ENCODE data around the gene TNFRSF1B.

TNFRSF1B gene

DNA sequence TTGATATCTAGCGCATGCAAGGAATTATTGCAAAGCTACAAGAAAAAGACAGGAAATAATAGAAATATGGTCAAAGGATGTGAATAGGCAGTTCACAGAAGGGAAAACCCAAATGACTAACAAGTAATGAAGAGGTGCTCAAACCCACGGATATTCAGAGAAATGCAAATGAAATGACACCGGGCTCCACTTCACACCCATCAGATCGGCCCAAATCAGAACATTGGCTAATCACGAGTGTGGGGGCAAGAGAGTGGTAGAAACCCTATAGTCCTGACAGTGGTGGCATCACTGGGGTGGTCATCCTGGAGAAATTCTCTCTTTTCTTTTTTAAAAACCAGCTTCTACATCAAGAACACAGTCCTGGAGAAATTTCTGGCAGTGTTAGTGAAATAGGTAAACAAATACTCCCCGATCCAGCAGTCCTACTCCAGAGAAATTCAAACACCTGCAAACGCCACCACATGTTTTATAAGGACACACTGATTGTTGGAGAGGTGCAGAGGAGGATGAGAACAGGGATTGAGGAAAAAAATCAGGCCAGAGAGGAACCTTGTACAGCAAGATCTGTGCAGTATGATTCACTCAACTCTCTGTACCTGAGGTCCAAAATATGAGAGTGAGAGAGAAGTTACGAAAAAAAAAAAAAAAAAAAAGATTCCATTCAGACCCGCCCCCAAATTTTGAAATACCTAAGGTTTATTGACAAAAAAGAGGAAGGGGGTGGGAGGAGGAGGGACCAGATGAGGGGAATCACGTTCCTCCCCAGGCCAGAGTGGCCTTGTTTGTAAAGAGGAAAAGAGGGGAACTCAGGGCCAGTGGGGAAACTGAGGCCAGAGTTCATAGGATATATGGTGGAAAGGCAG lies 9.2 kb upstream of the TNFRSF1B start:
- DNase-seq (ENCODE audit: low spot score): no peak
- no peak for TF ChIP-seq CTCF (conservative IDR thresholded peaks at IDR 0.05; ENCODE audit: low read depth)
- H3K27ac ChIP-seq: no peak overlapping the region
- POLR2A ChIA-PET (ENCODE audit: low non-redundant PET): interaction anchor here (0.6 kb wide), 1 partner anchor 304 kb away, joined by 4 read pairs; no protein-coding TSS in a partner anchor
- CTCF ChIA-PET: interaction anchor here (0.6 kb wide), 2 partner anchors 10 to 16 kb away, joined by 3 to 4 read pairs; no protein-coding TSS in a partner anchor

- ChIA-PET POLR2A (ENCODE audit: low non-redundant PET) (interaction anchor here (0.6 kb wide), 1 partner anchor 305 kb away, joined by 4 read pairs; no protein-coding TSS in a partner anchor), CTCF (no interaction called here)
- no peak for TF ChIP-seq CTCF (conservative IDR thresholded peaks at IDR 0.05; ENCODE audit: low read depth)
- no peak for DNase-seq (ENCODE audit: low spot score)
- H3K27ac ChIP-seq: no peak overlapping the region
These were observed 8.3 kb upstream of the TNFRSF1B start for GRCh38 chr1:12158357-12159092.

GRCh38 chr1:12159816-12160215 lies 7.0 kb upstream of the TNFRSF1B start:
- CTCF ChIA-PET: no interaction called here
- H3K27ac ChIP-seq: peak overlapping the region; percentile 72; the same call in 1 of the 2 replicates
- peak; percentile 45 for DNase-seq (ENCODE audit: low spot score)
- TF ChIP-seq CTCF (conservative IDR thresholded peaks at IDR 0.05; ENCODE audit: low read depth): no peak
- POLR2A ChIA-PET (ENCODE audit: low non-redundant PET): no interaction called here

DNA sequence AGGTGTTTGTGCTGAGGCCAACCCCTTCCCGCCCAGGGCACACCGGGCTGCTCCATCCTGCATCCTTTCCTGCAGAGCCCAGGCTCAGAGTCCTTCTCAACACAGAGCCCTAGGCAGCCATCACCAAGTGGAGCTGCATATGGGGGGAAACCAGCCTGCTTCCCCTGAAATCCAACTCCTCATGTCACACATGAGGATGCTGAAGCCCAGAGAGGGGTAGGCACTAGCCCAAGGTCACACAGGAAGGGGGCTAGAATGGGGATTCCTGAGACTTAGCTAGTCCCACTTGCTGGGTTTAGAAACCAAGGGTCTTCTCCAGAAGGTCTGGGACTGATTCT lies 5.5 kb upstream of the TNFRSF1B start:
- ChIA-PET CTCF (interaction anchor here (1.4 kb wide), 1 partner anchor 36 kb away, joined by 5 read pairs; no protein-coding TSS in a partner anchor), POLR2A (ENCODE audit: low non-redundant PET) (no interaction called here)
- DNase-seq (ENCODE audit: low spot score): no peak
- no peak for TF ChIP-seq CTCF (conservative IDR thresholded peaks at IDR 0.05; ENCODE audit: low read depth)
- H3K27ac ChIP-seq: peak overlapping the region; percentile 72

GRCh38 chr1:12161662-12162458 lies 4.9 kb upstream of the TNFRSF1B start:
- POLR2A ChIA-PET (ENCODE audit: low non-redundant PET): no interaction called here
- TF ChIP-seq CTCF (conservative IDR thresholded peaks at IDR 0.05; ENCODE audit: low read depth): no peak
- peak overlapping the region; percentile 72 for H3K27ac ChIP-seq
- CTCF ChIA-PET: interaction anchor here (1.0 to 1.4 kb wide), 2 partner anchors 16 to 37 kb away, joined by 5 to 7 read pairs; no protein-coding TSS in a partner anchor
- peak; percentile 82 for DNase-seq (ENCODE audit: low spot score)
